C4-2B (cell line): ENCODE data around the gene TPCN2.

Source experiments
- CTCF ChIP-seq: fragments of 450-650 bp; conservative IDR thresholded peaks from 2 replicates; pipeline ENCODE4 v1.5.1; 2017; ENCODE audit warnings: mild to moderate bottlenecking
- ZFX ChIP-seq: fragments of 450-650 bp; IDR thresholded peaks from 2 replicates; pipeline ENCODE4 v1.6.1; 2017

DNA sequence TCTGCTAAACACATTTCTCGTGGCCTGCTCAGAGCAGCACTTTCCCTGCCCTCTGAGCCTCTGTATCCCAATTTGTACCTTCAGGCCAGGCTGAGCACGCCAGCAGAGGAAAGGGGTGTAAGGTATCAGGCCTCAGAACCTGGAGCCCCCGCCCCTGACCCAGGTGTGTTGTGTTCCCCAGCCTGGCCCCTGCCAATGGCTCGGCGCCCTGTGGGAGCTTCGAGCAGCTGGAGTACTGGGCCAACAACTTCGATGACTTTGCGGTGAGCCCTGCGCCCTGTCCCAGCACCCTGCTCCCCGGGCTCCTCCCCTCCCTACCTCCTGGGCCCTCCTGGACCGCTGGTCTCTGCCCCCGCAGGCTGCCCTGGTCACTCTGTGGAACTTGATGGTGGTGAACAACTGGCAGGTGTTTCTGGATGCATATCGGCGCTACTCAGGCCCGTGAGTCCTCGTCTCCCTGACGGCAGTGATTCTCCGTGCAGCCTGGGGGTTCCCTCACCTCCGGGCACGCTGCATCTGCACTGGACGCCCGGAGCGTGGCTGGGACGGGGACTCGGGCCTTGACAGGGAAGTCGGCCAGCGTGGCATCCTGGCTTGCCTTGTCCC, 36.9 kb downstream of the TPCN2 start:
- TF ChIP-seq CTCF (no peak), ZFX (no peak)
